Fibroblast of lung (primary cell): Measurements from ENCODE around the gene THAP8. TPM values are rescaled to one million over a fixed set of nuclear protein-coding genes. Genes with fewer than 3 reads are reported as not detected.

ENCODE experiments used
- DNase-seq, 2 donors: peaks; one replicate each; pipeline versions ENCODE4 v3.0.0 to v3.0.0-alpha.2; 2010; ENCODE audit warnings: low read depth in 2 of 2
- H2AFZ ChIP-seq: 2 replicates; pipeline ENCODE4 v1.5.1; 2012; ENCODE audit warnings: low read length, control low read depth, inconsistent platforms
- H3K27ac ChIP-seq: 2 replicates; pipeline ENCODE4 v1.5.1; 2011; ENCODE audit warnings: low read length, control low read depth; ENCODE audit not compliant: insufficient read depth
- H3K27me3 ChIP-seq: 2 replicates; pipeline ENCODE4 v1.5.1; 2011; ENCODE audit warnings: mild to moderate bottlenecking, low read length; ENCODE audit not compliant: control insufficient read depth, insufficient read depth
- H3K36me3 ChIP-seq: 2 replicates; pipeline ENCODE4 v1.5.1; 2011; ENCODE audit warnings: low read length; ENCODE audit not compliant: control insufficient read depth, insufficient read depth
- H3K4me1 ChIP-seq: 2 replicates; pipeline ENCODE4 v1.5.1; 2011; ENCODE audit warnings: low read length; ENCODE audit not compliant: control insufficient read depth, insufficient read depth; ENCODE audit errors: extremely low read depth
- H3K4me2 ChIP-seq: 2 replicates; pipeline ENCODE4 v1.5.1; 2011; ENCODE audit warnings: low read length, control low read depth; ENCODE audit not compliant: insufficient read depth; ENCODE audit errors: extremely low read depth
- H3K4me3 ChIP-seq, 4 experiments: fragments of 200-600 bp in 1 of 4; sonication (generic) in 1 of 4; replicated peaks in 1 of 4; 2 replicates each; pipeline ENCODE4 v1.5.1; 2011 to 2016; ENCODE audit warnings: low read length in 4 of 4, low read depth in 3 of 4, mild to moderate bottlenecking in 3 of 4, control low read depth in 2 of 4, inconsistent platforms in 1 of 4, mixed read lengths in 1 of 4; ENCODE audit not compliant: insufficient read depth in 1 of 4; ENCODE audit errors: control extremely low read depth in 1 of 4
- H3K79me2 ChIP-seq: 2 replicates; pipeline ENCODE4 v1.5.1; 2012; ENCODE audit warnings: mild to moderate bottlenecking, low read length, inconsistent platforms; ENCODE audit not compliant: control insufficient read depth, insufficient read depth
- H3K9ac ChIP-seq: 2 replicates; pipeline ENCODE4 v1.5.1; 2011; ENCODE audit warnings: mild to moderate bottlenecking, low read length, control low read depth; ENCODE audit not compliant: insufficient read depth
- H3K9me3 ChIP-seq: 2 replicates; pipeline ENCODE4 v1.5.1; 2012; ENCODE audit warnings: low read depth, low read length; ENCODE audit not compliant: control insufficient read depth, insufficient read depth
- H4K20me1 ChIP-seq: 2 replicates; pipeline ENCODE4 v1.5.1; 2011; ENCODE audit warnings: low read length; ENCODE audit not compliant: control insufficient read depth, insufficient read depth; ENCODE audit errors: extremely low read depth
- CTCF ChIP-seq, 2 donors: IDR thresholded peaks in 1 of 2; conservative IDR thresholded peaks in 1 of 2; 1 replicate in 1 of 2; 2 replicates in 1 of 2; pipeline ENCODE4 v1.5.1; 2011 to 2012; ENCODE audit warnings: low read length in 2 of 2, control low read depth in 1 of 2, inconsistent platforms in 1 of 2, low read depth in 1 of 2, mild to moderate bottlenecking in 1 of 2
- EZH2 ChIP-seq: IDR thresholded peaks from 2 replicates; pipeline ENCODE4 v1.5.1; 2012; ENCODE audit warnings: low read length, control low read depth, mild to moderate bottlenecking; ENCODE audit errors: missing control alignments
- polyA plus RNA-seq, 2 donors: library from polyadenylated mRNA; depleted of rRNA in 1 of 2; stranded (reverse) in 1 of 2; unstranded in 1 of 2; fragments of >200 nt; gene quantifications; 2 replicates each; pipeline ENCODE4 v1.2.1, GENCODE V29; 2011 to 2012; ENCODE audit warnings: missing spikeins in 1 of 2
- total RNA-seq: library from RNA; depleted of rRNA; stranded (reverse); fragments of >200 nt; gene quantifications from 2 replicates; pipeline ENCODE4 v1.2.1, GENCODE V29; 2014

THAP8 gene
- total and polyA plus RNA-seq, 2 donors (not counting 1 experiment from before 2014, with no cell fraction given), result 4.6 to 5.1 TPM

GRCh38 chr19:36081385-36081784 lies 27.3 kb upstream of the THAP8 start:
- Histone ChIP-seq H3K36me3 (peaks cover 16% of the 10 kb centered on the region), H2AFZ (no peak overlapping the region)
- DNase-seq, result peak in 1 of 2 donors; percentile 11

GRCh38 chr19:36079389-36079945 lies 25.4 kb upstream of the THAP8 start:
- Histone ChIP-seq H3K4me3 (no peak overlapping the region), H3K36me3 (peaks cover 14% of the 10 kb centered on the region), H4K20me1 (no peaks in the 10 kb centered on the region), H3K9ac (no peak overlapping the region), H3K27ac (no peak overlapping the region), H3K79me2 (no peaks in the 10 kb centered on the region), H3K4me1 (no peaks in the 10 kb centered on the region), H3K4me2 (no peak overlapping the region), H3K9me3 (no peaks in the 10 kb centered on the region), H2AFZ (no peak overlapping the region), H3K27me3 (no peaks in the 10 kb centered on the region)
- TF ChIP-seq EZH2 (no peak), CTCF (conservative IDR thresholded peaks at IDR 0.05 in 1 of 2, IDR thresholded peaks at IDR 0.05 in 1 of 2; ENCODE audit: low read depth in 1 of 2, low read length in 2 of 2) (no peak)
- DNase-seq, result no peak

More at GRCh38 chr19:36081385-36081784, 27.3 kb upstream of the THAP8 start:
- Histone ChIP-seq H3K27ac (no peak overlapping the region), H4K20me1 (no peaks in the 10 kb centered on the region), H3K4me2 (no peak overlapping the region), H3K4me1 (no peaks in the 10 kb centered on the region), H3K9me3 (no peaks in the 10 kb centered on the region), H3K79me2 (no peaks in the 10 kb centered on the region), H3K27me3 (no peaks in the 10 kb centered on the region), H3K9ac (no peak overlapping the region), H3K4me3 (no peak overlapping the region)
- TF ChIP-seq EZH2 (no peak), CTCF (conservative IDR thresholded peaks at IDR 0.05 in 1 of 2, IDR thresholded peaks at IDR 0.05 in 1 of 2; ENCODE audit: low read depth in 1 of 2, low read length in 2 of 2) (no peak)

DNA sequence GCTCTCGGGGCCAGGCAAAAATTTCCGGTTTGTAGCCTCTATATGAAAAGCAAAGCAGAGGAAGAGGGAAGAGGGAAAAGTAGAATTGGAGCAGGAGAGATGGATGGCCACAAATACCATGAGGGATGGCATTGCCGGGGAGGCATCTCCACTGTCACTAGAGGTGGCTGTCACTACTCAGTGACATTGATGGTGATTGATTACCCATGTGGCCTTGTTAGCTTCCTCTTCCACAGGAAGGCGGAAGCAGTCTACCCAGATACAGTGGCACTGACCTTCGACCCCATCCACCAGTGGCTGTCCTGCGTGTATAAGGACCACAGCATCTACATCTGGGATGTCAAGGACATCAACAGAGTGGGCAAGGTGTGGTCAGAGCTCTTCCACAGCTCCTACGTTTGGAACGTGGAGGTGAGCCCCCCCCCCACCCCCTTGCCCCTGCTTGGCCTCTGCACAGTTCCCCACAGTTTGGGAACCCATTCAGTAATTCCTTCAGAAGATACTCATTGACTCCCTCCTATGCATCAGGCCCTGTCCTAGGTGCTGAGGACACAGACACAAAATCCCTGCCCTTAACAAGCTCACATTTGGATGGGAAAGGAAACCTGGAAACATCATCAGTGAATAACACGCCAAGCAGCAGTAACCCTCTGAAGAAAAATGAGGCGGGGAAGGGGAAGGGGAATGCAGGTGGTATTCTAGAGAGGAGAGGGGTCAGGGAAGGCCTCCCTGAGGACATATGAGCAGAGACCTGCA lies 19.2 kb upstream of the THAP8 start:
- Histone ChIP-seq H2AFZ (no peak overlapping the region), H3K27ac (no peak overlapping the region), H3K4me2 (no peak overlapping the region), H3K4me3 (no peak overlapping the region), H3K36me3 (peaks cover 2% of the 10 kb centered on the region), H3K9ac (no peak overlapping the region), H4K20me1 (no peaks in the 10 kb centered on the region), H3K79me2 (no peaks in the 10 kb centered on the region), H3K27me3 (no peaks in the 10 kb centered on the region), H3K9me3 (no peaks in the 10 kb centered on the region), H3K4me1 (peaks cover 2% of the 10 kb centered on the region)
- DNase-seq, result no peak
- TF ChIP-seq EZH2, result no peak
- TF ChIP-seq CTCF (conservative IDR thresholded peaks at IDR 0.05 in 1 of 2, IDR thresholded peaks at IDR 0.05 in 1 of 2; ENCODE audit: low read depth in 1 of 2, low read length in 2 of 2), result no peak
